Measurements from ENCODE around the gene CHERP. TPM values are rescaled to one million over a fixed set of nuclear protein-coding genes. Genes with fewer than 3 reads are reported as not detected.
"Not testable (repeated sequence)": the region's sequence is repeated elsewhere in the genome, so short reads cannot be mapped to it uniquely, and the experiment has no call there.

The CHERP gene
- total and polyA plus RNA-seq, 12 donors = 2.9 to 50.7 (median 19.0) TPM

- Histone ChIP-seq H3K4me1 (replicated peaks in 1 of 2) (peaks cover 0 to 4% of the 10 kb centered on the region in 2 donors), H3K9me3 (replicated peaks in 1 of 3) (no peaks in the 10 kb centered on the region), H3K36me3 (replicated peaks in 1 of 2) (peaks cover 0 to 34% of the 10 kb centered on the region in 2 donors), H3K27ac (no peak overlapping the region), H3K27me3 (no peaks in the 10 kb centered on the region), H3K4me3 (no peak overlapping the region)
- TF ChIP-seq POLR2A (IDR thresholded peaks at IDR 0.05) = no peak
- no peak for TF ChIP-seq CTCF (IDR thresholded peaks at IDR 0.05)
- no peak for DNase-seq
- WGBS, 4 donors = 93 to 98% (median 95%) methylated on average over 4 of the region's 4 CpGs
- intact Hi-C loops (cut with DNase I) = no loop called here
These were observed 6.7 kb upstream of the CHERP start for GRCh38 chr19:16548956-16549355.

- Histone ChIP-seq H3K4me3 (no peak overlapping the region), H3K27me3 (no peaks in the 10 kb centered on the region), H3K27ac (no peak overlapping the region), H3K36me3 (replicated peaks in 1 of 2) (peaks cover 0 to 9% of the 10 kb centered on the region in 2 donors), H3K9me3 (replicated peaks in 1 of 3) (no peaks in the 10 kb centered on the region), H3K4me1 (replicated peaks in 1 of 2) (peaks cover 12 to 36% of the 10 kb centered on the region in 2 donors)
- TF ChIP-seq CTCF (IDR thresholded peaks at IDR 0.05) (no peak), POLR2A (IDR thresholded peaks at IDR 0.05) (no peak)
- 86 to 93% (median 88%) methylated on average over 10 to 11 of the region's 11 CpGs for WGBS, 4 donors
- no peak for DNase-seq
- intact Hi-C loops (cut with DNase I) = no loop called here
These were observed 2.4 kb upstream of the CHERP start for GRCh38 chr19:16544473-16545231.

- H3K4me3 ChIP-seq; H3K27ac ChIP-seq; H3K9me3 ChIP-seq (replicated peaks in 1 of 3); H3K27me3 ChIP-seq; DNase-seq; intact Hi-C loops (cut with DNase I): not testable (repeated sequence)
- H3K4me1 ChIP-seq (replicated peaks in 1 of 2) = peaks cover 12 to 38% of the 10 kb centered on the region in 2 donors
- peaks cover 0 to 12% of the 10 kb centered on the region in 2 donors for H3K36me3 ChIP-seq (replicated peaks in 1 of 2)
- 85 to 89% (median 87%) methylated on average over 6 of the region's 6 CpGs for WGBS, 4 donors
These were observed 1.5 kb upstream of the CHERP start for GRCh38 chr19:16543734-16544133.

- intact Hi-C loops (cut with DNase I) = no loop called here
- H3K4me3 ChIP-seq = peak overlapping the region; percentile 20 to 82 (median 64)
- H3K36me3 ChIP-seq (replicated peaks in 1 of 2) = peaks cover 0 to 12% of the 10 kb centered on the region in 2 donors
- peak overlapping the region in 4 of 5 donors; percentile 74 to 89 (median 83) for H3K27ac ChIP-seq
- H3K9me3 ChIP-seq (replicated peaks in 1 of 3) = no peaks in the 10 kb centered on the region
- H3K27me3 ChIP-seq = no peaks in the 10 kb centered on the region
- WGBS, 4 donors = 4 to 8% (median 5%) methylated on average over 12 to 15 of the region's 15 CpGs
- DNase-seq = no peak
- no peak for TF ChIP-seq CTCF (IDR thresholded peaks at IDR 0.05)
- TF ChIP-seq POLR2A (IDR thresholded peaks at IDR 0.05) = no peak
- peaks cover 12 to 38% of the 10 kb centered on the region in 2 donors for H3K4me1 ChIP-seq (replicated peaks in 1 of 2)
These were observed 754 bp upstream of the CHERP start for GRCh38 chr19:16542910-16543472.

Data from adrenal gland (tissue), 12 donors.